ENCODE data around the gene VAC14.

DNA sequence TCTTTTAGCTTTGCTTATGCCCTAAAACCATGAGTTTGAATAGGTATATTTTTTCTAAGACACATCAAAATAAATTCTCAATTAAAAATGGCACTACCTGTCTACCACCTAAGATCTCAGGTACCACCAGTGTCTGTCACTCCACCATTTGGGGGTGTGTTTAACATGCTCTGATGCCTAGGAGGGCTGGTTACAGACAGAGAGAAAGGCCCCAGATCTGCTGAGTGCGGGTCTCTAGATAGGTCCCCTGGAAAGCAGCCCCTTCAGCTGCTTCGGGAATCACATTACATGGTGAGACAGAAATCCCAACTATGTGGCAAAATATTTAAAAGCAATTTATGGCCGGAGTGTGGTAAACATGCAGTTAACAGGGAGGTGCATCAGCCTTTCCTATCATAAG, 653 bp upstream of the VAC14 start:
- TF ChIP-seq, protein P1, sequence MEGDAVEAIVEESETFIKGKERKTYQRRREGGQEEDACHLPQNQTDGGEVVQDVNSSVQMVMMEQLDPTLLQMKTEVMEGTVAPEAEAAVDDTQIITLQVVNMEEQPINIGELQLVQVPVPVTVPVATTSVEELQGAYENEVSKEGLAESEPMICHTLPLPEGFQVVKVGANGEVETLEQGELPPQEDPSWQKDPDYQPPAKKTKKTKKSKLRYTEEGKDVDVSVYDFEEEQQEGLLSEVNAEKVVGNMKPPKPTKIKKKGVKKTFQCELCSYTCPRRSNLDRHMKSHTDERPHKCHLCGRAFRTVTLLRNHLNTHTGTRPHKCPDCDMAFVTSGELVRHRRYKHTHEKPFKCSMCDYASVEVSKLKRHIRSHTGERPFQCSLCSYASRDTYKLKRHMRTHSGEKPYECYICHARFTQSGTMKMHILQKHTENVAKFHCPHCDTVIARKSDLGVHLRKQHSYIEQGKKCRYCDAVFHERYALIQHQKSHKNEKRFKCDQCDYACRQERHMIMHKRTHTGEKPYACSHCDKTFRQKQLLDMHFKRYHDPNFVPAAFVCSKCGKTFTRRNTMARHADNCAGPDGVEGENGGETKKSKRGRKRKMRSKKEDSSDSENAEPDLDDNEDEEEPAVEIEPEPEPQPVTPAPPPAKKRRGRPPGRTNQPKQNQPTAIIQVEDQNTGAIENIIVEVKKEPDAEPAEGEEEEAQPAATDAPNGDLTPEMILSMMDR (conservative IDR thresholded peaks at IDR 0.05; ENCODE audit: low read depth, low read length) = no peak
- no peak for TF ChIP-seq EZH2 (IDR thresholded peaks at IDR 0.05; ENCODE audit: low read length, unreplicated experiment)
- TF ChIP-seq EZH2phosphoT487 (IDR thresholded peaks at IDR 0.05; ENCODE audit: borderline replicate concordance, low read length) = no peak
